Ascending aorta (tissue), 2 donors: ENCODE measurements around the gene TSC22D2. TPM values are rescaled to one million over a fixed set of nuclear protein-coding genes. Genes with fewer than 3 reads are reported as not detected.

ENCODE experiments used
- DNase-seq, 2 donors: peaks; one replicate each; pipeline ENCODE4 v3.0.0-alpha.2; 2019; ENCODE audit warnings: low spot score in 2 of 2
- H3K27ac ChIP-seq, 2 donors: fragments of 200-600 bp; sonication (generic); one replicate each; pipeline ENCODE4 v1.5.1; 2016 to 2017; ENCODE audit warnings: mild to moderate bottlenecking in 1 of 2
- H3K27me3 ChIP-seq: fragments of 200-600 bp; sonication (generic); one replicate; pipeline ENCODE4 v1.5.1; 2017
- H3K36me3 ChIP-seq, 2 donors: fragments of 200-600 bp; sonication (generic); one replicate each; pipeline ENCODE4 v1.5.1; 2016
- H3K4me1 ChIP-seq, 2 donors: fragments of 200-600 bp; sonication (generic); one replicate each; pipeline ENCODE4 v1.5.1; 2016 to 2017; ENCODE audit warnings: mild to moderate bottlenecking in 1 of 2
- H3K4me3 ChIP-seq, 2 donors: fragments of 200-600 bp; sonication (generic); one replicate each; pipeline ENCODE4 v1.5.1; 2016 to 2017; ENCODE audit warnings: mild to moderate bottlenecking in 1 of 2
- H3K9me3 ChIP-seq, 2 donors: fragments of 200-600 bp; sonication (generic); one replicate each; pipeline ENCODE4 v1.5.1; 2016
- CTCF ChIP-seq, 3 experiments: fragments of 200-600 bp in 2 of 3; fragments of 450-650 bp in 1 of 3; sonication (generic) in 2 of 3; IDR thresholded peaks; one replicate each; pipeline ENCODE4 v1.5.1; 2016 to 2019; ENCODE audit warnings: antibody characterized with exemption in 3 of 3, mild to moderate bottlenecking in 1 of 3, moderate library complexity in 1 of 3
- intact Hi-C: fragments of 100-400 bp; cut with DNase I; formaldehyde crosslinking; loops from one replicate; pipeline ENCODE4 v1.15.1; 2023
- total RNA-seq: library from RNA; depleted of rRNA; stranded (reverse); fragments of >200 nt; gene quantifications from one replicate; pipeline ENCODE4 v1.1.0, GENCODE V29; 2016

Gene TSC22D2
- total RNA-seq, 1 donor from 2014 or later: 17.9 TPM

- H3K4me1 ChIP-seq: peaks cover 0 to 14% of the 10 kb centered on the region in 2 donors
Measured at GRCh38 chr3:150454622-150455021, 46.5 kb downstream of the TSC22D2 start.

GRCh38 chr3:150455341-150455740, 47.2 kb downstream of the TSC22D2 start:
- Histone ChIP-seq H3K9me3 (no peaks in the 10 kb centered on the region), H3K27me3 (no peaks in the 10 kb centered on the region), H3K4me1 (peaks cover 0 to 14% of the 10 kb centered on the region in 2 donors), H3K27ac (no peak overlapping the region), H3K36me3 (peaks cover 9 to 12% of the 10 kb centered on the region in 2 donors), H3K4me3 (no peak overlapping the region)
- TF ChIP-seq CTCF (IDR thresholded peaks at IDR 0.05): no peak
- intact Hi-C loops: no loop called here
- no peak for DNase-seq

More at GRCh38 chr3:150454622-150455021, 46.5 kb downstream of the TSC22D2 start:
- H3K9me3 ChIP-seq: no peaks in the 10 kb centered on the region
- TF ChIP-seq CTCF (IDR thresholded peaks at IDR 0.05): no peak
- no peak overlapping the region for H3K27ac ChIP-seq
- H3K4me3 ChIP-seq: no peak overlapping the region
- no peaks in the 10 kb centered on the region for H3K27me3 ChIP-seq
- peaks cover 9 to 12% of the 10 kb centered on the region in 2 donors for H3K36me3 ChIP-seq
- DNase-seq: no peak
- intact Hi-C loops: no loop called here

GRCh38 chr3:150458001-150458400, 49.9 kb downstream of the TSC22D2 start:
- H3K4me1 ChIP-seq: peaks cover 0 to 9% of the 10 kb centered on the region in 2 donors
- intact Hi-C loops: no loop called here
- H3K27me3 ChIP-seq: no peaks in the 10 kb centered on the region
- H3K9me3 ChIP-seq: no peaks in the 10 kb centered on the region
- DNase-seq: no peak
- no peak overlapping the region for H3K27ac ChIP-seq
- H3K36me3 ChIP-seq: peaks cover 9 to 12% of the 10 kb centered on the region in 2 donors
- TF ChIP-seq CTCF (IDR thresholded peaks at IDR 0.05): no peak
- H3K4me3 ChIP-seq: no peak overlapping the region

- TF ChIP-seq CTCF (IDR thresholded peaks at IDR 0.05): no peak
Measured at GRCh38 chr3:150460484-150460883, 52.4 kb downstream of the TSC22D2 start.

GRCh38 chr3:150461399-150461798, 53.3 kb downstream of the TSC22D2 start:
- peaks cover 0 to 4% of the 10 kb centered on the region in 2 donors for H3K4me1 ChIP-seq
- H3K27ac ChIP-seq: no peak overlapping the region
- no peak for DNase-seq
- H3K27me3 ChIP-seq: no peaks in the 10 kb centered on the region
- intact Hi-C loops: no loop called here
- H3K36me3 ChIP-seq: peaks cover 9 to 12% of the 10 kb centered on the region in 2 donors
- no peak for TF ChIP-seq CTCF (IDR thresholded peaks at IDR 0.05)
- H3K4me3 ChIP-seq: no peak overlapping the region
- H3K9me3 ChIP-seq: no peaks in the 10 kb centered on the region

More at GRCh38 chr3:150460484-150460883, 52.4 kb downstream of the TSC22D2 start:
- DNase-seq: no peak
- Histone ChIP-seq H3K36me3 (peaks cover 9 to 12% of the 10 kb centered on the region in 2 donors), H3K4me3 (no peak overlapping the region), H3K4me1 (peaks cover 0 to 4% of the 10 kb centered on the region in 2 donors), H3K9me3 (no peaks in the 10 kb centered on the region), H3K27ac (no peak overlapping the region), H3K27me3 (no peaks in the 10 kb centered on the region)
- intact Hi-C loops: no loop called here

GRCh38 chr3:150462108-150462507, 54.0 kb downstream of the TSC22D2 start:
- intact Hi-C loops: no loop called here
- peaks cover 0 to 4% of the 10 kb centered on the region in 2 donors for H3K4me1 ChIP-seq
- H3K4me3 ChIP-seq: no peak overlapping the region
- H3K27ac ChIP-seq: no peak overlapping the region
- no peaks in the 10 kb centered on the region for H3K27me3 ChIP-seq
- peaks cover 9 to 12% of the 10 kb centered on the region in 2 donors for H3K36me3 ChIP-seq
- no peaks in the 10 kb centered on the region for H3K9me3 ChIP-seq
- DNase-seq: no peak
- no peak for TF ChIP-seq CTCF (IDR thresholded peaks at IDR 0.05)
